ENCODE results near the gene IRS1. TPM values are rescaled to one million over a fixed set of nuclear protein-coding genes. Genes with fewer than 3 reads are reported as not detected.

Gene IRS1
- total RNA-seq, 4 donors from 2014 or later: 6.2 to 20.9 (median 12.8) TPM

- Histone ChIP-seq H3K9me3 (no peaks in the 10 kb centered on the region), H3K27me3 (no peaks in the 10 kb centered on the region), H3K4me1 (peaks cover 9 to 49% (median 23%) of the 10 kb centered on the region in 4 donors), H3K27ac (peak overlapping the region; percentile 49 to 59 (median 56)), H3K4me3 (no peak overlapping the region), H3K36me3 (no peaks in the 10 kb centered on the region)
- in situ Hi-C loops (cut with MboI; ENCODE audit: low pct_ligation_motif_present in 1 of 4, low pct_unique_long_range_greater_than_20kb in 1 of 4, low sequenced_read_pairs in 3 of 4) (no loop called here), intact Hi-C loops (cut with DNase I; ENCODE audit: low total_unique reads) (no loop called here)
- WGBS, 2 donors (ENCODE audit: low coverage in 1 of 2): 47 to 53% methylated on average over 6 of the region's 6 CpGs
- no peak for TF ChIP-seq CTCF (IDR thresholded peaks at IDR 0.05)
- peak in 1 of 3 donors; percentile 63 for TF ChIP-seq POLR2AphosphoS5 (IDR thresholded peaks at IDR 0.05)
- peak; percentile 45 for TF ChIP-seq EP300 (IDR thresholded peaks at IDR 0.05; ENCODE audit: low read depth)
- DNase-seq: no peak
These were observed 60.6 kb downstream of the IRS1 start for GRCh38 chr2:226738821-226739544.

GRCh38 chr2:226738191-226738820 is 61.3 kb downstream of the IRS1 start:
- H3K36me3 ChIP-seq: no peaks in the 10 kb centered on the region
- DNase-seq: no peak
- in situ Hi-C loops (cut with MboI; ENCODE audit: low pct_ligation_motif_present in 1 of 4, low pct_unique_long_range_greater_than_20kb in 1 of 4, low sequenced_read_pairs in 3 of 4): no loop called here
- no peak overlapping the region for H3K4me3 ChIP-seq
- H3K9me3 ChIP-seq: no peaks in the 10 kb centered on the region
- H3K4me1 ChIP-seq: peaks cover 9 to 49% (median 23%) of the 10 kb centered on the region in 4 donors
- H3K27me3 ChIP-seq: no peaks in the 10 kb centered on the region
- TF ChIP-seq POLR2A (IDR thresholded peaks at IDR 0.05) (no peak), CTCF (IDR thresholded peaks at IDR 0.05) (no peak), EP300 (IDR thresholded peaks at IDR 0.05; ENCODE audit: low read depth) (no peak), POLR2AphosphoS5 (IDR thresholded peaks at IDR 0.05) (no peak)
- peak overlapping the region; percentile 49 to 59 (median 56) for H3K27ac ChIP-seq
- intact Hi-C loops (cut with DNase I; ENCODE audit: low total_unique reads): no loop called here
- 85 to 87% methylated on average over 7 to 8 of the region's 8 CpGs for WGBS, 2 donors (ENCODE audit: low coverage in 1 of 2)

GRCh38 chr2:226736382-226736781 is 63.2 kb downstream of the IRS1 start:
- Histone ChIP-seq H3K27me3 (no peaks in the 10 kb centered on the region), H3K36me3 (no peaks in the 10 kb centered on the region), H3K4me1 (peaks cover 9 to 41% (median 18%) of the 10 kb centered on the region in 4 donors), H3K4me3 (no peak overlapping the region), H3K27ac (no peak overlapping the region), H3K9me3 (no peaks in the 10 kb centered on the region)
- no peak for TF ChIP-seq CTCF (IDR thresholded peaks at IDR 0.05)
- no peak for TF ChIP-seq POLR2A (IDR thresholded peaks at IDR 0.05)
- TF ChIP-seq POLR2AphosphoS5 (IDR thresholded peaks at IDR 0.05): no peak
- no peak for TF ChIP-seq EP300 (IDR thresholded peaks at IDR 0.05; ENCODE audit: low read depth)
- intact Hi-C loops (cut with DNase I; ENCODE audit: low total_unique reads): no loop called here
- in situ Hi-C loops (cut with MboI; ENCODE audit: low pct_ligation_motif_present in 1 of 4, low pct_unique_long_range_greater_than_20kb in 1 of 4, low sequenced_read_pairs in 3 of 4): no loop called here
- no peak for DNase-seq
- WGBS, 2 donors (ENCODE audit: low coverage in 1 of 2): 96 to 97% methylated on average over 4 of the region's 4 CpGs

- intact Hi-C loops (cut with DNase I; ENCODE audit: low total_unique reads): no loop called here
- no peaks in the 10 kb centered on the region for H3K36me3 ChIP-seq
- H3K27me3 ChIP-seq: no peaks in the 10 kb centered on the region
- H3K27ac ChIP-seq: peak overlapping the region in 1 of 4 donors; percentile 2
- no peak overlapping the region for H3K4me3 ChIP-seq
- H3K9me3 ChIP-seq: no peaks in the 10 kb centered on the region
- in situ Hi-C loops (cut with MboI; ENCODE audit: low pct_ligation_motif_present in 1 of 4, low pct_unique_long_range_greater_than_20kb in 1 of 4, low sequenced_read_pairs in 3 of 4): no loop called here
- peaks cover 0 to 17% (median 5%) of the 10 kb centered on the region in 4 donors for H3K4me1 ChIP-seq
- 87 to 100% methylated on average over 1 to 4 of the region's 4 CpGs for WGBS, 2 donors (ENCODE audit: low coverage in 1 of 2)
- no peak for TF ChIP-seq POLR2AphosphoS5 (IDR thresholded peaks at IDR 0.05)
- TF ChIP-seq EP300 (IDR thresholded peaks at IDR 0.05; ENCODE audit: low read depth): no peak
- DNase-seq: no peak
These were observed 65.6 kb downstream of the IRS1 start for GRCh38 chr2:226733927-226734564.
